DND-41 (cell line): ENCODE measurements around the gene NCK2.

Experiments
- ATAC-seq: fragments of 200-7000 bp; cut with Tn5 transposase; 3 replicates; pipeline ENCODE4 v1.9.1; 2021; ENCODE audit warnings: low read depth; ENCODE audit not compliant: insufficient read depth
- DNase-seq: peaks from one replicate; pipeline ENCODE4 v3.0.0-alpha.2; 2020
- H2AFZ ChIP-seq: 2 replicates; pipeline ENCODE4 v1.6.0; 2012; ENCODE audit warnings: low read depth, low read length
- H3K27ac ChIP-seq: 2 replicates; pipeline ENCODE4 v1.5.1; 2012; ENCODE audit warnings: low read length, inconsistent platforms
- H3K27me3 ChIP-seq: fragments of 200-600 bp; sonication (generic); 2 replicates; pipeline ENCODE4 v1.6.0; 2012; ENCODE audit warnings: low read length, mild to moderate bottlenecking, inconsistent platforms; ENCODE audit not compliant: insufficient read depth, poor library complexity
- H3K36me3 ChIP-seq: 2 replicates; pipeline ENCODE4 v1.5.1; 2012; ENCODE audit warnings: low read length, inconsistent platforms; ENCODE audit not compliant: insufficient read depth
- H3K4me1 ChIP-seq: 2 replicates; pipeline ENCODE4 v1.5.1; 2012; ENCODE audit warnings: mild to moderate bottlenecking, low read length; ENCODE audit not compliant: insufficient read depth
- H3K4me2 ChIP-seq: 2 replicates; pipeline ENCODE4 v1.6.0; 2012; ENCODE audit warnings: mild to moderate bottlenecking, moderate library complexity, low read length, inconsistent platforms; ENCODE audit not compliant: insufficient read depth
- H3K4me3 ChIP-seq, 2 experiments: fragments of 200-600 bp in 1 of 2; shearing (Covaris generic) in 1 of 2; 2 replicates each; pipeline ENCODE4 v1.5.1; 2012 to 2016; ENCODE audit warnings: inconsistent platforms in 2 of 2, low read length in 2 of 2, mild to moderate bottlenecking in 2 of 2, low read depth in 1 of 2, moderate library complexity in 1 of 2
- H3K79me2 ChIP-seq: 2 replicates; pipeline ENCODE4 v1.6.0; 2012; ENCODE audit warnings: low read length, inconsistent platforms; ENCODE audit not compliant: insufficient read depth
- H3K9ac ChIP-seq: 2 replicates; pipeline ENCODE4 v1.6.0; 2012; ENCODE audit warnings: low read depth, mild to moderate bottlenecking, inconsistent platforms, low read length, moderate library complexity
- H3K9me3 ChIP-seq: 2 replicates; pipeline ENCODE4 v1.5.1; 2012; ENCODE audit warnings: low read length, moderate library complexity, mild to moderate bottlenecking, inconsistent platforms; ENCODE audit not compliant: insufficient read depth, severe bottlenecking
- H4K20me1 ChIP-seq: 2 replicates; pipeline ENCODE4 v1.6.0; 2012; ENCODE audit warnings: low read length; ENCODE audit not compliant: insufficient read depth
- EZH2 ChIP-seq: IDR thresholded peaks from 3 replicates; pipeline ENCODE4 v1.6.1; 2012; ENCODE audit warnings: borderline replicate concordance, low read depth, mild to moderate bottlenecking, moderate library complexity, low read length, inconsistent platforms; ENCODE audit not compliant: severe bottlenecking
- TF ChIP-seq, protein P1 (sequence below): IDR thresholded peaks from 2 replicates; pipeline ENCODE4 v1.5.1; 2012; ENCODE audit warnings: borderline replicate concordance, low read length, moderate library complexity, mild to moderate bottlenecking; ENCODE audit not compliant: poor library complexity, severe bottlenecking; ENCODE audit errors: extremely low read depth

Gene NCK2

DNA sequence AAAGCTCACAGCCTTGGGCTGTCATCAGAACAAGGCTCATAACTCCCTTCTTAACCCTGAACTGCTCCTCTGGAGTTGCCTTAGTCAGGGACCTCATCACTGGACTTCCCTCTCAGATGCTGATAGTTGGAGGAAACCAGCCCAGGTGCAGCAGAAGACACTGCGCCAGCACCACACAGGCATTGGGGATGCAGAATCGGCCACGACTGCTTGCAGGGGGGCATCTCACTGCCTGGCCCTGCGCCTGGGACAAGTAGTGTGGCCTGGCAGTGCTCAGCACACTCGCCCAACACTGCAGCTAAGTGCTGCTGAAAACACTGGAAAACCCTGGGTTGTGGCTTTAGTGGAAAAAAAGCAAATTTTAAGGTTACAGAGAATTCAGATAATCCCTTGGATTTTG is 68.7 kb downstream of the NCK2 start:
- no peaks in the 10 kb centered on the region for H3K4me1 ChIP-seq
- no peak for TF ChIP-seq EZH2
- TF ChIP-seq, protein P1, sequence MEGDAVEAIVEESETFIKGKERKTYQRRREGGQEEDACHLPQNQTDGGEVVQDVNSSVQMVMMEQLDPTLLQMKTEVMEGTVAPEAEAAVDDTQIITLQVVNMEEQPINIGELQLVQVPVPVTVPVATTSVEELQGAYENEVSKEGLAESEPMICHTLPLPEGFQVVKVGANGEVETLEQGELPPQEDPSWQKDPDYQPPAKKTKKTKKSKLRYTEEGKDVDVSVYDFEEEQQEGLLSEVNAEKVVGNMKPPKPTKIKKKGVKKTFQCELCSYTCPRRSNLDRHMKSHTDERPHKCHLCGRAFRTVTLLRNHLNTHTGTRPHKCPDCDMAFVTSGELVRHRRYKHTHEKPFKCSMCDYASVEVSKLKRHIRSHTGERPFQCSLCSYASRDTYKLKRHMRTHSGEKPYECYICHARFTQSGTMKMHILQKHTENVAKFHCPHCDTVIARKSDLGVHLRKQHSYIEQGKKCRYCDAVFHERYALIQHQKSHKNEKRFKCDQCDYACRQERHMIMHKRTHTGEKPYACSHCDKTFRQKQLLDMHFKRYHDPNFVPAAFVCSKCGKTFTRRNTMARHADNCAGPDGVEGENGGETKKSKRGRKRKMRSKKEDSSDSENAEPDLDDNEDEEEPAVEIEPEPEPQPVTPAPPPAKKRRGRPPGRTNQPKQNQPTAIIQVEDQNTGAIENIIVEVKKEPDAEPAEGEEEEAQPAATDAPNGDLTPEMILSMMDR, result no peak
- peaks cover 72% of the 10 kb centered on the region for H3K79me2 ChIP-seq
- DNase-seq (no peak), ATAC-seq (no peak)
- H4K20me1 ChIP-seq, result peaks cover 38% of the 10 kb centered on the region; the same call in 1 of the 2 replicates
- no peak overlapping the region for H3K9ac ChIP-seq
- peaks cover 13% of the 10 kb centered on the region for H3K36me3 ChIP-seq
- H3K4me2 ChIP-seq, result no peak overlapping the region
- no peak overlapping the region for H2AFZ ChIP-seq
- no peaks in the 10 kb centered on the region for H3K27me3 ChIP-seq
- H3K4me3 ChIP-seq, result no peak overlapping the region
- H3K9me3 ChIP-seq, result no peaks in the 10 kb centered on the region
- H3K27ac ChIP-seq, result no peak overlapping the region

DNA sequence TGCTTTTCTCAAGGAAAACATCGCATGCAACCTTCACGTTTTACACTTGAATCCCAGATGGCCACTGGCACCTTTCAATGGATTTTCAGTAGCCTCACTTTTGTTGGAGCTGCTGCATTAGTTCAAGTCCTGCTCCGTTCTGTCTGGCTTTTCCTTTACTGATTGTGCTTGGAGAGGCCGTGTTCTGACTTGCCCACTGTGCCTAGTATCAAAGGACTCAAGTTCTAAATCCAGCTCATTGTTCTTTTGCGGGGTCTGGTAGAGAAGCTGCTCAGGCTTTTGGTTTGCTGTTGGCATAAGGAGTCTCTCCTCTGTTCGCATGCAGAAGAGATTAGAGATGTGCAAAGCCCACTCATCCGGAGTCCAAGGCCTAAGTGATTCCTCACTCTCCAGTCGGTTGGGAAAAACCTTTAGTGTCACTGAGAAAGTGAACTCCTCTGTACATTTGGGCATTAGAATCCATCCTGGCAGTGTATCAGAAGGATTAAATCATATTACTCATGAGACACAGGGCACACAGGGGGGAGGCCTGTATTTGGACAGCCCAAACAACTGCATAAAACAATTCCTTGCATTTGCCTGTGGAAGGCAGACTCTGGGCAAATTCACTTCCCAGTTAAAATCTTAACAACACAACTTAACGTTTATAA is 69.7 kb downstream of the NCK2 start:
- peaks cover 30% of the 10 kb centered on the region; the same call in 1 of the 2 replicates for H4K20me1 ChIP-seq
- H3K9me3 ChIP-seq, result no peaks in the 10 kb centered on the region
- no peak for ATAC-seq
- TF ChIP-seq EZH2, result no peak
- no peak overlapping the region for H3K4me3 ChIP-seq
- no peak overlapping the region for H3K4me2 ChIP-seq
- peaks cover 68% of the 10 kb centered on the region for H3K79me2 ChIP-seq
- H3K36me3 ChIP-seq, result peaks cover 23% of the 10 kb centered on the region
- no peak overlapping the region for H2AFZ ChIP-seq
- H3K4me1 ChIP-seq, result no peaks in the 10 kb centered on the region
- no peak for DNase-seq
- H3K9ac ChIP-seq, result no peak overlapping the region
- H3K27me3 ChIP-seq, result no peaks in the 10 kb centered on the region
- no peak overlapping the region for H3K27ac ChIP-seq

DNA sequence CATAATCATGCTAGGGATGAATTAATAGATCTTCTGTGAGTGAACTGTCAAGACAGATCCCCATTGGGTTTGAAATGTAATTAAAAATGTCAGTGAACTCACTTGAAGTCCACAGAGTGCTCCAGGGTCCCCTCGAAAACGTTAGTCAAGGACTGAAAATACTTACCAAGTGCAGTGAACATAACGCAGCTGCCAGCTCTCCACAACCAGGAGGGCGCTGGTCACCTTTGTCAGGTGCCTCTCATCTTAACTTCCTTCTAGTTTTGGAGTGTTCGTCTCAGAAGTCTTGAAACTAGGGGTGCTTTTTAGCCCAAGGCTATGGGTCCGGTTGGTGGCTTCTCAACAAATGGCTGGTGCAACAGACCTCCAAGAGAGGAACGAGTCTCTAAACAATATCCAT is 70.7 kb downstream of the NCK2 start:
- H3K4me3 ChIP-seq, result no peak overlapping the region
- H3K79me2 ChIP-seq, result peaks cover 65% of the 10 kb centered on the region
- TF ChIP-seq, protein P1, result no peak
- no peak for TF ChIP-seq EZH2
- H3K27me3 ChIP-seq, result no peaks in the 10 kb centered on the region
- no peaks in the 10 kb centered on the region for H3K9me3 ChIP-seq
- no peaks in the 10 kb centered on the region for H3K4me1 ChIP-seq
- H4K20me1 ChIP-seq, result peaks cover 26% of the 10 kb centered on the region
- H3K27ac ChIP-seq, result no peak overlapping the region
- no peak overlapping the region for H3K4me2 ChIP-seq
- DNase-seq, result no peak
- H3K36me3 ChIP-seq, result peaks cover 29% of the 10 kb centered on the region
- no peak overlapping the region for H2AFZ ChIP-seq
- H3K9ac ChIP-seq, result no peak overlapping the region
- no peak for ATAC-seq

DNA sequence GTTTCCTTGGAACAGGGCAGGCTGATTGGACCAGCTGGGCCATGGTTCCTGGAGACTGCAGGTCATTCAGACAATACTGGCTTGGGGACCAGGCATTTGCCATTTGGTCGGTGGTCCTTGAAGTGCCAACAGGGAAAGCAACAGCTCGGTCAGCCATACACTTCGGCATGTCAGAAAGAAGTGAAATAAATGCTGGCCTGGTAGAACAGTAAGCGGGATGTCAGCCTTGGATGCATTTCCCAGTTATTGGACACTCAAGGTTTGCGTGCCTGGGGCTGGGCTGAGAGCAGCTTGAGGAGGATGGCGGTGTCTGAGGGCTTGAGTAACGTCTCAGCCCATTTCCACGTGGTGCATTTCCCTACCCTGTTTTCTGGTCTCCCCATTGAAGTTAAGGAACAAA is 75.4 kb downstream of the NCK2 start:
- Histone ChIP-seq H3K79me2 (peaks cover 63% of the 10 kb centered on the region), H3K27ac (no peak overlapping the region), H2AFZ (no peak overlapping the region), H4K20me1 (peaks cover 41% of the 10 kb centered on the region), H3K9ac (no peak overlapping the region), H3K9me3 (no peaks in the 10 kb centered on the region), H3K4me1 (no peaks in the 10 kb centered on the region), H3K36me3 (peaks cover 47% of the 10 kb centered on the region), H3K4me3 (no peak overlapping the region), H3K4me2 (no peak overlapping the region), H3K27me3 (no peaks in the 10 kb centered on the region)
- ATAC-seq, result no peak
- TF ChIP-seq, protein P1, result no peak
- TF ChIP-seq EZH2, result no peak
- no peak for DNase-seq
